HG03135 (cell line): ENCODE data around the gene DIAPH1.
"Not testable (repeated sequence)": the region's sequence is repeated elsewhere in the genome, so short reads cannot be mapped to it uniquely, and the experiment has no call there.

Experiments
- ATAC-seq: cut with Tn5 transposase; IDR thresholded peaks from one replicate; pipeline ENCODE4 v1.9.1; 2021; ENCODE audit warnings: mild to moderate bottlenecking, moderate library complexity; ENCODE audit not compliant: unreplicated experiment

The DIAPH1 gene

DNA sequence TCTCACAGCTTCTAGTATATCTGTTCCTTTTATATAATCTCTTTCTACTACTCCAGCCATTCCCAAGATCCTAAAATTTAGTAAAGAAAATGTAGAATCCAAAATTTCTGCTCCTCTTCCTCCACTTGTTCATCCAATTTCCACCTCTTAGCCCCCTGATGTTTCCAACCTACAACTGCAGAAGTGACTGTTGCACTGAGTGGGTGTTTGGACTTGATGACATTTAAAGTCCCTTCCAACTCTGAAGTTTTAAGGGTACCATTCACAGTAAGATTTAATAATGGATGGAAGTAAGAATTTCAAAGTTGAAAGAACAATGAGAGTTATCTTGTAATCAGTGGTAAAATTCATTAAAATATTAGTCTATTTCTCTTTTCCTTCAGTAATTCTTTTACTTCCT, 5.5 kb downstream of the DIAPH1 start:
- ATAC-seq: no peak

DNA sequence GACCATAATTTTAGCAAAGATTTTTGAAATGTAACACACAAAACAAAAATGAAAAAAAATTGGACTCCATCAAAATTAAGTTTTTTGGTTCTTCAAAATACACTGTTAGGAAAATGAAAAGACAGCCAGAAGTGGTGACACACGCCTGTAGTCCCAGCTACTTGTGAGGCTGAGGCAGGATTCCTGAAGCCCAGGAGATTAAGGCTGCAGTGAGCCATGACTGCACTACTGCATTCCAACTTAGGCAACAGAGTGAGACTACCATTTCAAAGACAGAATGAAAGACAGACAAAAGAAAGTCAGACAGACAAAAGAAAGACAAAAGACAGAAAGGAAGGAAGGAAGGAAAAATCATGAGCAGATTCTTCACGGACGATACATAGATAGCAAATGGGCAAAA, 7.5 kb downstream of the DIAPH1 start:
- no peak for ATAC-seq

DNA sequence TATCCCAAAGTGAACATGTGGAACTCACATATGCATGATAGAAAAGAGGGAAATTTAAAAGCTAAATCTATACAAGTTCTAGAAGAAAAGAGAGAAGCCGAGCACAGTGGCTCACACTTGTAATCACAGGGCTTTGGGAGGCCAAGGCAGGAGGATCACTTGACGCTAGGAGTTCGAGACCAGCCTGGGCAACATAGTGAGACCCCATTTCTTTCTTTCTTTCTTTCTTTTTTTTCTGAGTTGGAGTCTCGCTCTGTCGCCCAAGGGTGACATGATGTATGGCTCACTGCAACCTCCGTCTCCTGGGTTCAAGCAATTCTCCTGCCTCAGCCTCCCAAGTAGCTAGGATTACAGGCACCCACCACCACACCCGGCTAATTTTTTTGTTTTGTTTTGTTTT, 8.9 kb downstream of the DIAPH1 start:
- not testable (repeated sequence) for ATAC-seq

DNA sequence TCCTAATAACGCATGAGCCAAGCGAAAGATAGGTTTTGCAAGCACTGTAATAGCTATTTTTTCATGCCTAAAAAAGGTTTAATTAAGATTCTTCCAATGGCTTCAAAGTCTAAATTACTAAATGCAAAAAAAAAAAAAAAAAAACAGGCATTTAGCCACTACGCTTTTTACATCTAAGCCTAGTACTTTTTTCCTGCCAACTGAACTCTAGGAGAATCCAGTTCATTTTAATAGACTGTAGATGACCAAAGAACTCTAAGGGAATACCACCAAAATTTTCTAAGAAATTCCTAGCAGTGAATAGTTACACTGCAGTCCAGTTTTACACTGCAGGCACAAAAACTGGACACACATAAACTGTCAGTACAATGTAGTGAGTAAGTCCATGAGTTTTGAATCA, 9.8 kb downstream of the DIAPH1 start:
- no peak for ATAC-seq

DNA sequence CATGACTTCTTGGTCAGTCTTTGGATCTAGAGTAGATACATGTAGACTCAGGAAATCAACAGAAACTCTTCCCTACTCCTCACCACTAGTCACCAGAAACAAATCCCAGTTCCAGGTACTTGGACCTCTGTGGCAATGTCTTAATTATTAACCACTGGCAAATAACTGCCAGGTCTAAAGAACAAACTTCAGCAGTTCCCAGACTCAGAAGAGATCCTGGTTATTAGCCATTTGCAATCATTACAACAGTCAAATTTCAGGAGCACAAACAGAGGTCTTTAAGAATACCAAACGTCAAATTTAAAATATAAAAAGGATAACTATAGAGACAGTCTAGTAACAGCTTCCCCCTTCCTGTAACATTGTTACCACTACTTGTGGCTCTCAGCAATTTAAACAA, 10.2 kb downstream of the DIAPH1 start:
- ATAC-seq: no peak

DNA sequence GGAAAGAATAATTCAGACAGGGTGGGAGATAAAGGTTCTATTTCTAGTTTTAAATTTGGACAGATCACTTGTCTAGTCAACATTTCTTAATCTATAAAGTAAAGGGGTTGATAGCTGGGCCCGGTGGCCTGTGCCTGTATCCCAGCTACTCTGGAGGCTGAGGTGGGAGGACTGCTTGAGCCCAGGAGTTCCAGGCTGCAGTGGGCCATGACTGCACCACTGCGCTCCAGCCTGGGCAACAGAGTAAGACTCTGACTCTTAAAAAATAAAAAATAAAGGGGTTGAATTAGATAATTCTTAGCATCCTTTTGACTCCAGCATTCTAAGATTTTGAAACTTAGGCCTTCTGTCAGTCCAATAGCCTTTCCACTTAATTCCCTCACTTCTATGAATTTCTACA, 10.8 kb downstream of the DIAPH1 start:
- ATAC-seq: no peak

DNA sequence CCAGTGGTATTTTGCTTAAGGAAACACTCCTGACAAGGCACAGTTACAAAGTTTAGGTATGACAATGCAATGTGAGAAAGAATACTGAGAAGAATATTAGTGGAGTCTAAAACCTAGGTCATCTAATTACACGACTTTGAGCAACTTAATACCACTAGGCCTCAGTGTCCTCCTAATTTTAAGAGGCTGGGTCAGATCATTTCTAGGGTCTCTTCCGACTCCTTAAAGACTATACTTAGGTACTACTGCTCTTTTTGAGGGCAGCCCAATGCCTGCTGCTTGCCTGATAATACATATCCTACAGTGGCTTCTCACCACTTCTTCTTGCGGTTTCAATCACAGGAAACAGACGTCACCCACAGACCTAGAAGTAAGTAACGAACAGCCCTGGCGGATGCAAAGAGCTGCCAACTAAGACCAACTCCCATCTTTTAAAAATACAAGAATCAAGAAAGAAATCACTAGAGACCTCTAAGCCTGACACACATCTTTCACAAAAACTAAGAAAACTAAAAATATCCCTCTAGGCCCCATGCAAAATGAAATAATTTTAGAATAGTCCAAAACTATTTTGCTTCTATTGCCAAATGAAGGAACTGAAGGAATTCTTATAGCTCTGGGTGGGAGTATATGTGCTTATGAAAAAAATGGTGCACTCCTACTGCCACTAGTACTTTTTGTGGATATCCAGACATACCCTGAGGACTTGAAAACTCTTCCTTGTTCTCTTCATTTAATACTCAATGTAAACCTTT, 13.1 kb downstream of the DIAPH1 start:
- ATAC-seq: peak; percentile 98

DNA sequence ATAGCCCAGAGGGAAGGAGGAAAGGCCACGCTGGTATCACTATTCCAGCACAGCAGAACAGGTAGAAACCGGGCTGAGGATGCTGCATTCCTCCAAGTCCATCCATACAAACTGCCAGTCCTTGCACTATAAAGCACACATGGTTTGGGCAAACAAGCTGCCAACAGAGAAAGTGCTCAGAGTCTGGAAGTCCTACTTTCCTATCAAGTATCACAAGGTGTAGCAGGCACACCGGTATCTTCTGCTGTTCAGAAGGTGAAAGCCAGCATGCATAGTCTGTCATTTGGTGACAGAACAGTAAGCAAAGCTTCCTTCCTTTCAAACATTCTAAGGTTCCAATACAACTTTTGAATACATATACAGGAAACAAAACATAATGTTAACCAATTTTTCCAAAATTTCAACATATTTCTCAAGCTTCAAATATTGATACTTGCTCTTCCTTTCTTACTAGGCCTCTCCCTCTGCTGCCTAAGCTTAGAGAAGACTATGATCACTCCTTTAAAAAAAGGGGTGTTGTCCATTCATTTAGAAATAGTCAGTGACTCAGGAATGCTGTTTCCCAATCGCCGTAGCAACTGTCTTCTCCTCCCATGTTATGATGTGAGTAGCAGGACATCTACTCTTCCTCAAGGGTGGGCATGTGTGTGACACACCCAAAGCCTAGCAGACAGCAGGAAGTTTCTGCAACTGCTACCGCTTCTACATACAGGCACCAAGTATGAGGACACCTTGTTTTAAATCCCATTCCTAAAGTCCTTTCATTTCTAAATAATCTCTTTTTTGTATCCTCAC, 14.7 kb downstream of the DIAPH1 start:
- ATAC-seq: no peak

DNA sequence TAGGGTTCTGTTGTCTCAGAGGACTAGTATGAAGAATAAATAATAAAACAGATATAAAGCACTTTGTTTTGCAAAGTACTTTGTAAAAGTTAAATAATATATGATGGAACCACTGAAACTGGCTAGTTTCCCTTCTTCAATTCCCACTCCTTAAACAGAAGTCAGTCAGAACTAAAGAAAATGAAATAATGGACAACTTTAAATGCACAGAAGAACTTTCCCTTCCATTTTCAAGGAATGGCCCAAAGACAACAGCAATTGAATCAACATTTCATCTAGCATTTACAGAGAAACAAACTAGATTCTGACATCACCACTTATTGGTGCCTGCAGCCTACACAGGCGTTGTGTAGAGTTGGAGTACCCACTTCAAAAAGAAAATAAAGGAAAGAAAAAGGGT, 16.2 kb downstream of the DIAPH1 start:
- ATAC-seq: no peak

DNA sequence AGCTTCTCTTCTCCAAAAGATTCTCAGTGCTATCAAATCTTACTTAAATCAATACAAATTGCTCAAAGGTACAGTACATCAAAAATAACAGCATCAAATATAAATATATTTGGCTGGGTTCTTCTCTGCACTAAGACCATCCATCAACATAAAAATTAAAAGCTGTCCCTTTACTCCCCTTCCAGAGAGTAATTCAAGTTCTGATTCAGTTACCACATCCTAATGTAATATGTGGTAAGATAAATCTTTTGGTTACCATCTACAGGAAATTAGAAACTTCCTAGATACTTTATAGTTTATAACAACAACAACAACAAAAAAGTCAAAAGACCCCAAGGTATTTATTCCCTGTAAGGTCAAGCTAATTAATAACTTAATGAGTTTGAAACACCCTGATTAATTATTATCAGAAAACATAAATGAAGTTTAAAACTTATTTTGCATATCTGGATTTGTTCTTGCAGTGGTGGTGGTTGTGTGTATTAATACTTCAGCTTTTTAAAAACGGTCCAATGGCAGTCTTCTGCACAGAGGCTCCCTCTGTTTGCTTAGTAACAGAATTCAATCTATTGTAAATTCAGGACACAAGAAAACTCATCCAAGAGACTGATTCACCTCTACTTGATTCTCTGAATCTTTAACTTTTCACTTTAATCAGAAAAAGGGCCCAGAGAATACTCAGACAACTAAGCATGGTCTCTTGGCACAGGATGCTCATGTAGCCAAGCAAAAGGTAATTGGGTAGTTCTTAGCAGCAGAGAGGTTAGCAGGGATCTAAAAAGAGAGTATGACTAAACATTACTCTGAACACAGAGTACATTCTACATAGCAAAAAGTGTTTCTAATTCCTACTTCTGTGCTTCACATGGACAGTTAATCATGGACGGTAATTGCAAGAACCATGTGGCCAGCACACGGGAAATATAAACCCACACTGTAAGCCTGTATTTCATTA, 20.1 kb downstream of the DIAPH1 start:
- ATAC-seq: no peak

DNA sequence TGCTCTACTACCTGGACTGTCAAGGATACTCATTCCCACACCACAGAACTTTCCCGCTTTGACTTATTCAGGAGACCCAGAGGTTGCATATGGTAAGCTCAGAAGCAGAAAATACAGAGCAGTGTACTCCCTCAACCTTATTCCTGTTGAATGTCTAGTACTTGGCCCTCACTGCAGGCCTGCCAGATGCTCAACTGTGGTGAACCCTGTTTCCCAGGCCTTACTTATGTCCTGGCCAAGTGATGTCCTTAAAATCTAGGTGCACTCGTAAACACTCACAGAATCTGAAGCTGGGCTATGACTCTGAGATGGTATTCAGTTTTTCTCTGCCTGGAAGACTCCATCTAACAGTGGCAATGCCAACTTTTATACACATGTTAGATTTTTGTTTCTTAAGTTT, 21.0 kb downstream of the DIAPH1 start:
- ATAC-seq: no peak

DNA sequence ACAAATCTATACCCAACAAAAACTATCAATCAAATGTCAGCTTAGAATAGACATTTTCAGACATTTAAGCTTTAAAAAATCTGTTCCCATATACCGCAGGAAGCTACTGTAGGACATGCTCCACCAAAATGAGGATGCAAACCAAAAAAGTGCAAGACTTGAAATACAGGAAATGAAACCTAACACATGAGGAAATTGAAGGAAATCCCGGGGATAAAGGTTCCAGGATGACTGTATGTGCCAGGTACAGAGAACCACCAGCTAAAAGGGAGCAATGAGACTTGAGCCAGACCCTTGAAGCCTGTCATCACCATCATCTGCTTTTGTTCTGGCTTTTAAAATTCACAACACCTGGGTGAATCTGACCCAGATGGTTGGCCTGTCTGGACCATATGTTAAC, 21.4 kb downstream of the DIAPH1 start:
- no peak for ATAC-seq

DNA sequence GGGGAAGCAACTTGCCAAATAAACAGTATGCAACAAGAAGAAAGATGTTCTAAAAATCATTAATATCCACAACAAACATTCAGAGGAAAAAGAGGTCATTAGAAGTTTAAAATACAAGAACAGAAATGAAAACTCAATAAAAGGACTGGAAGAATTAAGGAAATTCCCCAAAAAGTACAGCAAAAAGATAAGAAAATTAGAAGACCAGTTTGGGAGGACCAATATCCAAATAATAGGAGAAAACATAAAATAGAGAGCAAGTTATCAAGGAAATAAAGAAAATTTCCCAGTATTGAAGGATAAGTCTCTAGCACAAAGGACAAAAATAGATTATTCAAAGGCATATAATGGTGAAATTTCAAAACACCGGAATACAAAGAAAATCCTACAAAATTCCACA, 21.9 kb downstream of the DIAPH1 start:
- ATAC-seq: no peak

DNA sequence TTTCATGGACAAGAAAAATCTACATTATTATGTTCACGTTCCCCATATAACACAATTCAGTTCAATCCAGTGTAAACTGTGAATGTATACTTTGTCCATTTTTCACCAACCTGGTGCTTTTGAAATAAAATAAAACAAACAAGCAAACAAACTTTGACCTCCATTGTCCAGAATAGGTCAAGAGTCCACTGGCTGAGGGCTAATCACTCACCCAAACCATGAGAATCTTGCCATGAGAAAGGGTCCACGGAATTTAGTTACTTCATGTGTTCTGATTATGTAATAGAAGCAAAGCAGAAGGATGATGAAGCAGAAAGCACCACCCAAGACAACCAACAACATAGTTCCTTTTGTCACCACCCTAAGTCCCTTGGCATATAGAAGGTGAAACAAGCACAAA, 28.7 kb downstream of the DIAPH1 start:
- no peak for ATAC-seq

DNA sequence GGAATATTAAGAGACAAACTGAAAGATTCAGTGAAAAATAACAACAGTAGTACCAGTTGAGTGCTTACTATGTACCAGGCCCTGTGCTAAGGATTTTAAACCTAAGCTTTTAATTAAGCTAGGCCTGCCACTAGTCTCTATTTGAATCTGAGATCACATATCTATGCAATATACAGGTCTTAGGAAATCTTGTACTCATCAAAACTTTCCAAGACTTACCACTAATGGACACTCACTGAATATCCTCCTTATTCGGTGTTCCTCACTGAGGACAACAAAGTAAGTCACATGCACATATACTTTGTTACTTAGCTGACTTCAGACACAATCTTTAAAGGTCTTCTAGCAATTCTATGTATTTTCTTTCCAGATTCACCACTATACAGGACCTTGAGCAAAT, 32.6 kb downstream of the DIAPH1 start:
- ATAC-seq: no peak

DNA sequence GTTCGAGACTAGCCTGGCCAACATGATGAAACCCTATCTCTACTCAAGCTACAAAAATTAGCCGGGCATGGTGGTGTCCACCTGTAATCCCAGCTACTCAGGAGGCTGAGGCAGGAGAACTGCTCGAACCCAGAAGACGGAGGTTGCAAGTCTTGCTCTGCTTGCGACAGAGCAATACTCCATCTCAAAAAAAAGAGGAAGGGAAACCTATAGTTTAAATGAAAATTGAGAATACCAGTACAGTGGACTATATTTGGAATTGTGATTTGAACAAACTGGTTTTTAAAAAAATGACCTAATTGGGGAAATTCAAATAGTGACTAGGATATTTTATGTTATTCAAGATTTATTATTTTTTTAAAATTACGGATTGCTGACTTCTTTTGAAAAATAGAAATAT, 33.2 kb downstream of the DIAPH1 start:
- ATAC-seq: no peak

DNA sequence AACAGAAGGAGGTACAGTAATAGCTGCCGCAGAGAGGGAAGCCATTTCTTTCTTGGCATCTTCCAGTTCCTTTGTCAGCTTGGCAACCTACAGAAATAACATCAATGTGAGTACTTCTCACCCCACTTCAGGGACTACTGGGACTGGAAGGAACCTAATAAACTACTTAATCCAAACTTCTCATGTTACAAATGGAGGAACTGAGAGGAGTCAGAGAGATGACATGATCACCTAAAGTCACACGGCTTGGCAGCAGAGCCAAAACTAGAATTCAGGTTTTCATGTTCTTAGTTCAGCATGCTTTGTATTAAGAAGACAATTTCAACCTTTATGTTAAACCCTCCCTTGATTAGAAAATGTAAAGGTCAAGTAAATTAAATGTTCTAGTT, 44.7 kb downstream of the DIAPH1 start:
- no peak for ATAC-seq

DNA sequence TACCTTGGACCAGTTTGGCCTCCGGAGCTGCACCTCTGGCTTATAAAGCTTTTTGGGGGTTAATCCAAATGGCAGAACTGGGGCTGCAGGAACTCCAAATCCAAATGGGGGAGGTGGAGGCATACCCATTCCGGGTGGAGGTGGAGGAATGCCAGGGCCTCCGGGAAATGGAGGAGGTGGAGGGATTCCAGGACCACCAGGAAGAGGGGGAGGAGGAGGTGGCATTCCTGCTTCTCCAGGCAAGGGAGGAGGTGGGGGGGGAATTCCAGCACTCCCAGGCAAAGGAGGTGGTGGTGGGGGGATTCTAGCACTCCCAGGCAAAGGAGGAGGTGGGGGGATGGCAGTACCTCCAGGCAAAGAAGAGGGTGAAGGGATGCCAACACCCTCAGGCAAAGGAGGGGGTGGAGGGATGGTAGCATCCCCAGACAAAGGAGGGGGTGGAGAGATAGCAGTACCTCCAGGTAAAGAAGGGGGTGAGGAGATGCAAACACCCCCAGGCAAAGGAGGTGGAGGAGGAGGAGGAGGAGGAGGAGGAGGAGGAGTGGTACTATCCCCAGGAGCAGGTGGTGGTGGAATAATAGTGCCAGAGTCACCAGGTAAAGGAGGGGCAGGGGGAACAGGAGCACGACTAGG, 45.2 kb downstream of the DIAPH1 start:
- no peak for ATAC-seq

DNA sequence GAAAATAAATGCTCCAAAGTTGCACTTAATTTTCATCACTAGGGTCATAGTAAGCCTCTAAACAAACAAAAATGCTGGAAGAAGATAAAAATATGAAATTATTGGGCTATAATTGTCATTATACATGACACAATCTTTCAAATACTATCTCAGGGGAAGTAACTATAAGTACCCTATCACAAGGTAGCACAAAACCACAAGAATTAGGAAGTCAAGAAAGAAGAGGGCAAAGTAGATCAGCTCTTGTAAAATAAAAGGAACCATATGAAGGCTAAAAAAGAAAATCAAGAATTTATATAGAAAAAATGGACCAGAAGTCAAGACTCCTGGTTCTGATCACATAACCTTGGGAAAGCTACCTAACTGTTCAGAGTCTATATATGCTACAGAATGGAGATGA, 48.1 kb downstream of the DIAPH1 start:
- no peak for ATAC-seq

DNA sequence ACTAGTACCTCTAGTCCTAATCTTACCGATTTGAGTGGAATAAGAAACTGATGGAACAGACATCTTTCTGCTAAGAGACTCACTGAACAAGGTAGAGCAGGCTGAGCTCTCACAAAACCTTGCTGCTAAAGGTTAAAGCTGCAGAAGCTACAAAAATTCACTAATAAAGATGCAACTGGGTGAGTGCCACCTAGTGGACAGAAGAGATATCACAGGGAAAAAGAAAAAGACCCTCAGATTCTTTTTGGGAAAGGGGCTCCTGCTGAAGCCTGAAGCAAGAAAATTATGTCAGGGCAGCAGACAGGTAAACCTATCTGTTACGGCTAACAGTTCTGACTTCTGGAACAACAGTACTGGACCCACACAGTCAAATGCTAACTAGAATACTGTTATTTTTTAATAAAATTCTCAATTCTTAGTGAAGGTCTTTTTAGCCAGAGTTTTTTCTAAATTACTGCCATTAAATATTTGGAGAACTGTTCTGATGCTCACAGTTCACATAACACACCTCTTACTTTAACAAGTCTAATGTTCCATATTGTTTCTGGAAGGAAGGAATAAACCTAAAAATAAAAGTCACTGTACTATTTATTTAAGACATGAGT, 51.2 kb downstream of the DIAPH1 start:
- no peak for ATAC-seq
